GM10266 (cell line): ENCODE data around the gene JAG1.

Experiments used
- DNase-seq: peaks from one replicate; pipeline ENCODE4 v3.0.0; 2012; ENCODE audit errors: extremely low spot score
- TF ChIP-seq, protein P1 (sequence below): IDR thresholded peaks from 2 replicates; pipeline ENCODE4 v1.5.1; 2012; ENCODE audit warnings: mild to moderate bottlenecking, low read depth; ENCODE audit not compliant: control insufficient read depth, insufficient read depth; ENCODE audit errors: missing control alignments

The JAG1 gene

DNA sequence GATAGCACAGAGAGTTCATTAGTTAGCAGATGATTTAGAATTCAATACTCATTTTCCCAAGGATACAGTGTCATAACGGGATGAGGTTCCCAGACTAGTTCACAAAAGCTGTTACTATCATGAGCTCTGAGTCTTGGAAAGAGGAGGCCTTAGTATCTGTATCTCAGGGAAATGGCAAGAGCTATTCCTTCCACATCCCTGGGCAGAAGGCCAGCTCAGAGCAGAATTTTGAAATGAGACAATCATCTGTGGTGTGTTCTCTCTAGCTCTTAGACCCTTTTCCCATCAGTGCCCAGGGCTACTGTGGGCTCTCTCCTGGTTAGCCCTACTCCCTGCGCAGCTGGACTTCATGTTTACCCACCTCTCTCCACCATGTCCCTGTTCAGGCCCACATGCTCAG, 64.5 kb downstream of the JAG1 start:
- no peak for DNase-seq
- TF ChIP-seq, protein P1, sequence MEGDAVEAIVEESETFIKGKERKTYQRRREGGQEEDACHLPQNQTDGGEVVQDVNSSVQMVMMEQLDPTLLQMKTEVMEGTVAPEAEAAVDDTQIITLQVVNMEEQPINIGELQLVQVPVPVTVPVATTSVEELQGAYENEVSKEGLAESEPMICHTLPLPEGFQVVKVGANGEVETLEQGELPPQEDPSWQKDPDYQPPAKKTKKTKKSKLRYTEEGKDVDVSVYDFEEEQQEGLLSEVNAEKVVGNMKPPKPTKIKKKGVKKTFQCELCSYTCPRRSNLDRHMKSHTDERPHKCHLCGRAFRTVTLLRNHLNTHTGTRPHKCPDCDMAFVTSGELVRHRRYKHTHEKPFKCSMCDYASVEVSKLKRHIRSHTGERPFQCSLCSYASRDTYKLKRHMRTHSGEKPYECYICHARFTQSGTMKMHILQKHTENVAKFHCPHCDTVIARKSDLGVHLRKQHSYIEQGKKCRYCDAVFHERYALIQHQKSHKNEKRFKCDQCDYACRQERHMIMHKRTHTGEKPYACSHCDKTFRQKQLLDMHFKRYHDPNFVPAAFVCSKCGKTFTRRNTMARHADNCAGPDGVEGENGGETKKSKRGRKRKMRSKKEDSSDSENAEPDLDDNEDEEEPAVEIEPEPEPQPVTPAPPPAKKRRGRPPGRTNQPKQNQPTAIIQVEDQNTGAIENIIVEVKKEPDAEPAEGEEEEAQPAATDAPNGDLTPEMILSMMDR, result no peak

DNA sequence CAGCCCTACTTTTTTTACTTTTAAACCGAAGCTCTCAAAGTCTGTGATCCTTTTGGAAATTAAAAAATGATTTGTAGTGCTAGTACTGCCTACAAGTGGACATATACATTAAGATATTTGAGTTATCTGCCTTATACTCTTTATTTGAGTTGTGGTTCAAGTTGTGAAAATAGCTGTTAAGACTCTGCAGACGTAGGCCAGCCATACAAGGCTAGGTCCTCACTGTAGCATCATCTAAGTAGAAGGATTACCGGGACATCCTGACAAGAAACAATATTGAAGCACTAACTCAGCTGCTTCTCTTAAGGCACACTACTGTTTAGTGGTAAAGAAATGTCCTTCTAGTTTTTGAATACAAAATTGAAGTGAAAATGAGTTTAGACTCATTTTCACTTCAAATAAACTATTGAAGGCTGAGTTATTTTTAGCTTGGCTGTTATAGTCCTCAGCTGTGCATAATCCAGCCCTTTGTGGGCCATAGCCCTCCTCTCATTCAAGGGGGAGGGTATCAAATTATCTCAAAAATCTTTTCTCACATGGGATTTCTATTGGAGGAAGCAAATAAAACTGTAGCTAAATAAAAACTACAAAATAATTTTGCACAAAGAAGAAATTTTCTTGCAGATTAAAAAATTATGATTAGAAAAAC, 68.1 kb downstream of the JAG1 start:
- DNase-seq, result no peak
- TF ChIP-seq, protein P1, result no peak

DNA sequence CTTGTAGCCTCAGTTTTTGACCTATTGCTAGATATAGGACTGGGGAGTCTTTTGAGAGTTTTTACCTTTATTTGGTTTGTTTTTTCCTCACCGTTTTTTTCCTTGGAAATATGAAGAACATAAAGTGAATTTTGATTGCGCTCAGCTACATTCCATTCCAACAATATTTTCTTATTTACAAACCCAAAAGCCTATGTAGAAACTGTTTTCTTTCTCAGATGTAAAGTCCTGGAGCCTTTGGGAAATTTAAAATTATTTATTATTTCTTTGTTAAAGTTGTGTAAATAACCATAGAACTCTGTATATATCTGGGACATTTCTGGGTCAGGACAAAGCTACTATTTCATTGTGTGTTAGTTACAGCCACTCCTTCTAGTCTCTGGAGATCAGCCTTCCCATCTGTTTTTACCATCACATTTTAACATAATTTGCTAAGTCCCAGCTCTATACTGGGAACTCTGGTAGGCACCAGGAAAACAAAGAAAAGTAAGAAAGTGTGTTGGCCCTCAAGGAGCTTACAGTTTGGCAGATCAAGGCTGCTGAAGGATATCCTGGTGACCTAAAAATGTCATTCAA, 68.8 kb downstream of the JAG1 start:
- no peak for DNase-seq
- TF ChIP-seq, protein P1, result no peak

DNA sequence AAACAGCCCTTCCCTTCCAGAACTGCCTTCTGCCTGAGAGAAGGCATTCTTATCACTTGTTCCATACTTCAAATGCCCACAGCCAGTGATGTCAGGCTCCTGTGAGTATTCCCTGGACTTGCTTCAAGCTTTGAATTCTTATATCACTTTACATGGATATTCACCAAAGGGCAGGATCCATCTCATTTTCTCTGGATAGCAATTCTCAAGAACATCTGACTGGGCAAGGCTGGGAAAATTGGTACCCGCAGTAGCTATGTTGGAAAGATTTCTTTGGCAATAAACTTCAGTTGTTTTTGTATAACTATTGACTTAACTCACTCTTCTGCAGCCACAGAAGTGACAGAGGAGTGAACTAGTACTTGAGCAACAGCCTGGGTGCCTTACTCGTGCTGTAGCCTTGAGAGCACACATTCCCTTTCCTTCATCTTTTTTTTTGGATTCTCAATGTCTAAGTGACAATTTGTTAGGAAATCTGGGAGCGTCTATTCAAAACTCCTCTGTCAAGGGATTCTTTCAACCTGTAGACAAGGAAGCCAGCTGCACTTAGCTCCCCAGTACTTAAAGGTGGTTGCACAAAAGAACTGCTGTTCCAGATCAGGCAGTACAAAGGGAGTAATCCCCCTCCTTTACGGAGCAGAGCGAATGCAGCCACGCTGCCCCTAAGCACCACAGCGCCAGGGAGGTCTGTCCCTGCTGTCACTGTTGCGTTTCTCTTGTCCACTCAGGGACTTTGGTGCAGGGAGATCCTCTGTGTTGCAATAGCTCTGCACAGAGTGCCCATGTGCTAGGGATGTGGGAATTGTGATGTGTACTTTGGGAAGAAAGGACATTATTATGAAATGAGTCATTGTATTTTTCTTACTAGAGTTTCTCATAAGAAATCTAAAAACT, 69.6 kb downstream of the JAG1 start:
- TF ChIP-seq, protein P1, result no peak
- DNase-seq, result no peak

DNA sequence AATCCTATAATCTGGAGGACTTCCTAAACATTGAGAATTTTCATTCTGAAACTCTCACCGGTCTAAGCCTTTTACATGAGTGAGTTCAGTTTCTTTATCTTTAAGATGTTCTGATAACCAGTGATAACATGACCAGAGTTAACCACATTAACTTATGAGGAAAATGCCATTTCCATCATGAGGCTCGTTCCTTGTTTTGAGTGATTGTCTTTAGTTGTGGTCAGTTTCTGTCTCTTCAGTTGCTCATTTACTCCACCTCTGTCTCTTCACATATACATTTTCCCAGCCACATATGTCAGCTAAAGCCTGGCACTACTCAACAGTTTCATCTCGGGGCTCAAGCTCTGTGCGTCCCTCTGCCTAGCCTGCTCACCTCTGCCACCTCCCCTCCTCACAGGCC, 70.4 kb downstream of the JAG1 start:
- TF ChIP-seq, protein P1, result no peak
- DNase-seq, result peak; percentile 12

DNA sequence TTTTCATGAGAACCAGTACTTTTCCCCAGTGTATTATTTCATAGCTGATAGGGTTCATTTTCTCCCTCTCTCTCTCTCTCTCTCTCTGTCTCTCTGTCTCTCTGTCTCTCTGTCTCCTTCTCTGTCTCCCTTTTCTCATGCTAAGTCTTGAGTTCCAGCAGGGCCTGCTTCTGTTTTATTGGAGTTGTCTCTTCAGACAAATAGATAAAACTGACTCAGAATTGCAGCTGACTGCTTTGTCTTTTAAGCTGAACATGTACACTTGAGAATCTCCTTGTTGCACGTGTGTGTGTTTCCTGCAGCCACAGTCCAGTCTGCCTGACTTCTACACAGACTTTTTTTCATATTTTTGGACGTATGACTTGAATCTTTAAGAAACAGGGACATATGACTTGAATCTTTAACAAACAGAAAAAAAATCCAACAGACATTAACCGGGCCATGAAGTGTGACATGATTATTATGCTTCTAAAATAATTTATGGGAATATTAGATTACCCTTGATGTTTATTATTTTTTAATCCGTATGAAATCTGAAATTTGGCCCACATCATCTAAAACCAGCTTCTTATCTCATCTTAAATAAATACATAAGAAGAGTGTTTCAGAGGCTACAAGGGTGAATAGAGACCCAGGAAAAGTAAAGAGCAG, 71.5 kb downstream of the JAG1 start:
- no peak for DNase-seq
- TF ChIP-seq, protein P1, result no peak
